COR-L47 (cell line): ENCODE data around the gene SNX1.
"Not testable (repeated sequence)": the region's sequence is repeated elsewhere in the genome, so short reads cannot be mapped to it uniquely, and the experiment has no call there.

Experiments used
- DNase-seq: peaks from one replicate; lab custom pipeline; 2025; lab: John Stamatoyannopoulos, UW

Gene SNX1

GRCh38 chr15:64112904-64113303 is 17.1 kb downstream of the SNX1 start:
- DNase-seq: no peak

GRCh38 chr15:64117759-64118487 is 22.1 kb downstream of the SNX1 start:
- no peak for DNase-seq

- DNase-seq: not testable (repeated sequence)
These were observed 24.5 kb downstream of the SNX1 start for GRCh38 chr15:64120322-64120721.

GRCh38 chr15:64121614-64122013 is 25.8 kb downstream of the SNX1 start:
- DNase-seq: no peak

- DNase-seq: no peak
These were observed 26.7 kb downstream of the SNX1 start for GRCh38 chr15:64122444-64122843.

GRCh38 chr15:64122936-64123351 is 27.2 kb downstream of the SNX1 start:
- no peak for DNase-seq

- no peak for DNase-seq
These were observed 30.2 kb downstream of the SNX1 start for GRCh38 chr15:64125978-64126377.

- no peak for DNase-seq
These were observed 31.9 kb downstream of the SNX1 start for GRCh38 chr15:64127521-64128270.

- no peak for DNase-seq
These were observed 34.4 kb downstream of the SNX1 start for GRCh38 chr15:64130159-64130558.

GRCh38 chr15:64131547-64131946 is 35.8 kb downstream of the SNX1 start:
- no peak for DNase-seq

GRCh38 chr15:64132217-64132616 is 36.4 kb downstream of the SNX1 start:
- no peak for DNase-seq

- DNase-seq: no peak
These were observed 38.0 kb downstream of the SNX1 start for GRCh38 chr15:64133623-64134344.

GRCh38 chr15:64134345-64134829 is 38.6 kb downstream of the SNX1 start:
- no peak for DNase-seq

GRCh38 chr15:64136347-64136746 is 40.6 kb downstream of the SNX1 start:
- no peak for DNase-seq

GRCh38 chr15:64137226-64137833 is 41.5 kb downstream of the SNX1 start:
- no peak for DNase-seq

- no peak for DNase-seq
These were observed 42.7 kb downstream of the SNX1 start for GRCh38 chr15:64138331-64138941.

GRCh38 chr15:64141798-64142512 is 46.2 kb downstream of the SNX1 start:
- DNase-seq: no peak

- DNase-seq: no peak
These were observed 47.5 kb downstream of the SNX1 start for GRCh38 chr15:64143276-64143675.

- DNase-seq: no peak
These were observed 48.4 kb downstream of the SNX1 start for GRCh38 chr15:64144192-64144564.

- no peak for DNase-seq
These were observed 48.9 kb downstream of the SNX1 start for GRCh38 chr15:64144565-64145281.

GRCh38 chr15:64146041-64146440 is 50.3 kb downstream of the SNX1 start:
- no peak for DNase-seq
